HG02885 (cell line): Measurements from ENCODE around the gene TRAPPC2B.
"Not testable (repeated sequence)": the region's sequence is repeated elsewhere in the genome, so short reads cannot be mapped to it uniquely, and the experiment has no call there.

Experiments
- ATAC-seq: cut with Tn5 transposase; IDR thresholded peaks from one replicate; pipeline ENCODE4 v1.9.1; 2021; ENCODE audit warnings: mild to moderate bottlenecking; ENCODE audit not compliant: unreplicated experiment, poor library complexity

TRAPPC2B gene

DNA sequence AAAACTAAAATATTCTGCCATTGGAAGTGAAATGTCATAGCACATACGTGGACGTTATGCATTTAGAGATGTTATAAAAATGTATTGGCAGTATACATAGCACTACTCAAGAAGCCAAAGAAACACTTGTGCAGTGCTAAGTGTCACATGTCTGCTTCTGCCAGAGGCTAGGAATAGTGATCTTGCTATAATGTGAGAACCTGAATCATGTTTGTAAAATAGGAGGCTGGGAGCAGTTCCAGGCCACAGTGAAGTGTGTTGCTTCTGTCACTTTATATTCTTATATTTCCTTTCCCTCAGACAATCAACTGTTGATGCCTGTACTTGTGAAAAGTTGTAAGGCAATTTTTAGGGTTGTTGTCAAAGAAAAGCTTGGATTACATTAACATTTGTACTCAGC lies 3.4 kb downstream of the TRAPPC2B start:
- no peak for ATAC-seq

DNA sequence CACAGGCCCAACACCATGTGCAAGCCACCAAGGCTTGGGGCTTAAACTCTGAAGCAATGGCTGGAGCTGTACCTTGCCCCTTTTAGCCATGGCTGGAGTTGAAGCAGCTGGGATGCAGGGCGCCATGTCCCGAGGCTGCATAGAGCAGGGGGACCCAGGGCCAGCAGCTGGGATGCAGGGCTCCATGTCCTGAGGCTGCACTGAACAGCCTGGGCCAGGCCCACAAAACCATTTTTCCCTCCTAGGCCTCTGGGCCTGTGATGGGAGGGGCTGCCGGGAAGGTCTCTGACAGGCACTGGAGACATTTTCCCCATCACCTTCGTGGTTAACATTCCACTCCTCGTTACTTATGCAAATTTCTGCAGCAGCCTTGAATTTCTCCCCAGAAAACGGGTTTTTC lies 10.8 kb downstream of the TRAPPC2B start:
- no peak for ATAC-seq

DNA sequence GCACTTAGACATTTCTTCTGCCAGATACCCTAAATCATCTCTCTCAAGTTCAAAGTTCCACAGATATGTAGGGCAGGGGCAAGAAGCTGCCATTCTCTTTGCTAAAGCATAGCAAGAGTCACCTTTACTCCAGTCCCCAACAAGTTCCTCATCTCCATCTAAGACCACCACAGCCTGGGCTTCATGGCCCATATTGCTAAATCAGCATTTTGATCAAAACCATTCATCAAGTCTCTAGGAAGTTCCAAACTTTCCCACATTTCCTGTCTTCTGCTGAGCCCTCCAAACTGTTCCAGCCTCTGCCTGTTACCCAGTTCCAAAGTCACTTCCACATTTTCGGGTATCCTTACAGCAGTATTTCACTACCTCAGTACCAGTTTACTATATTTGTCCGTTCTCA lies 11.3 kb downstream of the TRAPPC2B start:
- not testable (repeated sequence) for ATAC-seq

DNA sequence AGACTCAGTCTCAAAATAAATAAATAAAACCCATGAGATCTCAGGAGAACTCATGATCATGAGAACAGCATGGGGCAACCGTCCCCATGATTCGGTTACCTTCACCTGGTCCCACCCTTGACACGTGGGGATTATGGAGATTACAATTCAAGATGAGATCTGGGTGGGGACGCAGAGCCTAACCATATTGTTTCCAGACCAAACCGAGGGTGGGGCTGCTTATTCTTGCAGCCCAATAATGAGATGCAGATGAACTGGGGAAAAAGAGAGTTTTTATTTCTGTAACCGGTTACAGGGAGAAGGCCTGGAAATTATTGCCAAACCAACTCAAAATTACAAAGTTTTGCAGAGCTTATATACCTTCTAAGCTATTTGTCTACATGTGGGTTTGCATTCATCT lies 12.8 kb downstream of the TRAPPC2B start:
- no peak for ATAC-seq

DNA sequence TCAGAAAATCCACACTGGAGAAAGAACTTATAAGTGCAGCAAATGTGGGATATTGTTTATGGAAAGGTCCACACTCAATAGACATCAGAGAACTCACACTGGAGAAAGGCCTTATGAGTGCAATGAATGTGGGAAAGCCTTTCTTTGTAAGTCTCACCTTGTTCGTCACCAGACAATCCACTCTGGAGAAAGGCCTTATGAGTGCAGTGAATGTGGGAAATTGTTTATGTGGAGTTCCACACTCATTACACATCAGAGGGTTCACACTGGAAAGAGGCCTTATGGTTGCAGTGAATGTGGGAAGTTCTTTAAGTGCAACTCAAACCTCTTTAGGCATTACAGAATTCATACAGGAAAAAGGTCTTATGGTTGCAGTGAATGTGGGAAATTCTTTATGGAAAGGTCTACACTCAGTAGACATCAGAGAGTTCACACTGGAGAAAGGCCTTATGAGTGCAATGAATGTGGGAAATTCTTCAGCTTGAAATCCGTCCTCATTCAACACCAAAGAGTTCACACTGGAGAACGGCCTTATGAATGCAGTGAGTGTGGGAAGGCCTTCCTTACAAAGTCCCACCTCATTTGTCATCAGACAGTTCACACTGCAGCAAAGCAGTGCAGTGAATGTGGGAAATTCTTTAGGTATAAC lies 14.3 kb downstream of the TRAPPC2B start:
- ATAC-seq: no peak

DNA sequence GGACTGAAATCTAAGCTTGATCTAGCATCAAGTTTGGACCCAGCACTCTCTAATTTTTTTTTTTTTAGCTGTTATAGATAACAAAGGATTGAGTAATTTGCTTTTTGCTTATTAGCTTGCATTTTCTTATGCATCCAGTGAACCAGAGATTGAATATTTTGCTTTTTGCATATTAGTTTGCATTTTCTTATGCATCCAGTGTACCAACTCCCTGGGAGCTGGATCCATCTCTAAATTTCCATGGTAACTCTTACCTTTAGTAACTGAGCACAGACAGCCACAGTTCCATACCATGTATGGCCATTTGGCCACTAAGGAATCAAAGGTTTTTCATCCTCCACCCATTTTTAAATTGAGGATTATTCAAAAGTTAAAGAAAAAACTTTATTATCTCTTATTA lies 17.6 kb downstream of the TRAPPC2B start:
- ATAC-seq: no peak

DNA sequence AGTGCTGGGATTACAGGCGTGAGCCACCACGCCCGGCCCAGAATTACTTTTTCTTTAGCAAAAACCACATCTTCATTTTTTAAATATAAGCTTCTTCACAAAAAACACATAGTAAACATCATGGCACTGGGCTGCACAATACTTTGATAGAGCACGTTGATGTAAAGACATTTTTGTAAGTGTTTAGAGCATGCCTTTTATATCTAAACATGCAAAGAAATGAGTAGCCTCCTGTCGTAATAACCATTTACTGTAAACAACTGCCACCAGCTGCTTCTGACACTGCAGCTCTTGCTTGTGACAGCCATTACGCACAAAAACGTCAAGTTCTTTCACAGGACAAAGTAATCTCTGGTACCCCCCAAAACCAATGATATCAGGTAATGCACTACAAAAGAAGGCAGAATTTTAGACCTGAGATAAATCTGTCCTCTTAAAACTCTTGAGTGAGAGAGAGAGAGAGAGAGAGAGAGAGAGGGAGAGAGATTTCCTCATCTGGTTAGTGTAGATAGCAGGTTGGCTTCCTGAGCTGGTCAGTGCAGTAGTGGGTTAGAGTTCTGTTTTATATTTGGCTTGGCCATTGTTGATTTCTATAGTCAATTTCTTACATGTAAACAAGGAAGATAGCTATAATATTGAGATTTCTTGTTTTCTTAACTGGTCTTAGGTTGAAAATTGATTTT lies 19.6 kb downstream of the TRAPPC2B start:
- no peak for ATAC-seq

DNA sequence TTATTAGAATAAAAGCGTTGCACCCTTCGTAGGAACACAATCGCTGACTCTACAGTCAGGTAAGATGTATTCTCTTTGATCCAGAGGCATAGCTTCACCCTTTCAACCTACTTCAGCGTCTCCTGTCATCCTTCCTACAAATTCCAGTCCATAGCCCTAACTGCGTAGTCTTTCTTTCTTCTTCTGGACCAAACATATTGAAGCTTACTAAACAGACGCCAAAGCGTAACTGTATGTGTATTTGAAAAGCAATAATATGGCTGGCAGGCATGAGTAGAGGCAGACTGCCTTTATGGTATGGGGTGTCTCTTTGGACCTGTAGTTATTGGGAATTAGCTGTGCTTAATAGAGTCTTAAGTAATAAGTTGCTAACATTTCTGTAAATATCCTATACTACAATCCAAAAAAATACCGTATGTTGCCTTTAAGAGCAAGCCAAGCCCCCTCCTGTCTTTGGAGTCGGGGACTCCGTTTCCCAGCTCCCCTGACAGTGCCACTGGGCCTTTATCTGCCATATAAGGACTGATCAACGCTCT lies 25.9 kb downstream of the TRAPPC2B start:
- no peak for ATAC-seq

DNA sequence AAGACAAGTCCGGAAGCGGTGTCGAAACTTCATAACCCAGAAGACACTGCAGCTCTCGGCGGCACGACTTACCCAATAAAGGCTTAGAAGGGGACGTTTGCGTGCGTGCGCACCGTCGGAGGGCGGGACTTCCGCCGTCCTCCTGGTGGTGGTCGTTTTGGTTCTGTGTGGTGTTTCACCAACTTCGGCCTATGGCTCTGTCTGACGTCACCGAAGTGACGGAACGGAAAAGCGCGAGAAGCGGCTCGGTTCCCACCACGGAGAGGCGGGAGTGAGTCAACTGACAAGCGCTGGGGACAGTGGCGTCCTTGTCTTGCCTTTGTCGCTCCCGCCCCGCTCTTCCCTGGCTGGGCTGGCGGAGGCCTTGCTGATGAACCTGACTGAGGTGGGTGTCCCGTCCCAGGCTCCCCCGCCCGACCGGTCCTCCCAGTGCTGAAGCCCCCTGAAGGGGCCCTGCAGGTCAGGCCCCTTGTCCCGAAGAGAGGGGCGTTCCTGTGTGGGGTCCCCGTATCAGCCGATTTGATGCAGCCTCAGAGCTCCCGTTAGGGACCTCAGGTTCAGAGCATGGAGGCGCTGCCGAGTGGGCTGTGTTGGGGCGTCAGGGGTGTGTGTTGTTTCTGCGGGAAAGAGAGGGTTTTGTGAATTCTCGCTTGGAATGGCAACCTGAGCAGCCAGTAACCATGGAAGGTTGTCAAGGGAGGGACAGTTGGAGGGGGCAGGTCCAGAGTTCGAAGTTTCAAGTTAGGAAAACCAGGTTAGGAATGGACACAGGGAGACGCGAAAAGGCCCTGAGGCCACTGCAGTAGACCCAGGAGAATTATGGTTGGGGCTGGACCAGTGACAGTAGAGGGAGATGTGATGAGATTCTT lies 26.6 kb downstream of the TRAPPC2B start, which contains the start of gene ZNF548:
Gene ZNF548 (plus strand): TSS at position 125 of the 869 bp plus-strand sequence. CDS start 246 bp downstream, at position 371.
- peak; percentile 99 for ATAC-seq

DNA sequence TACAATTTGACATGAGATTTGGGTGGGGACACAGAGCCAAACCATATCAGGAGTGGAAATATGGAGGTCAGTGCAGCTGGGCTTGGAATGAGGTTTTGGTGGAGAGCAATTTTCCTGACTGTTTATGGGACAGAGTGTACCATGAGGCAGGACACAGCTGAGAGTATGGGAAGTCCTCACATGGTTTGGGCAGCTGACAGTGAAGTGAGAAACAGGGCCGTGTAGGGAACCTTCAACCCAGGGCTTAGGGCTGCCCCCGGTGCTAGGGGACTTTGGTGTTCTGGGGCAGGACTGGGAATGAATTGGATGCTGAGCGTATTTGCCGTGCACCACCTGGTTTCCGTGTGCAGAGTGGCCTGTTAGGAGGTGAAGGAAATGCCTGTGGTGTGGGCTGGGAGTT lies 32.4 kb downstream of the TRAPPC2B start:
- ATAC-seq: no peak

DNA sequence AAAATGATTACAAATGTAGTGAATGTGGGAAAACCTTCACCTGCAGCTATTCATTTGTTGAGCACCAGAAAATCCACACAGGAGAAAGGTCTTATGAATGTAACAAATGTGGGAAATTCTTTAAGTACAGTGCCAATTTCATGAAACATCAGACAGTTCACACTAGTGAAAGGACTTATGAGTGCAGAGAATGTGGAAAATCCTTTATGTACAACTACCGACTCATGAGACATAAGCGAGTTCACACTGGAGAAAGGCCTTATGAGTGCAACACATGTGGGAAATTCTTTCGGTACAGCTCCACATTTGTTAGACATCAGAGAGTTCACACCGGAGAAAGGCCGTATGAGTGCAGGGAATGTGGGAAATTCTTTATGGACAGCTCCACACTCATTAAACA lies 35.5 kb downstream of the TRAPPC2B start:
- ATAC-seq: no peak

DNA sequence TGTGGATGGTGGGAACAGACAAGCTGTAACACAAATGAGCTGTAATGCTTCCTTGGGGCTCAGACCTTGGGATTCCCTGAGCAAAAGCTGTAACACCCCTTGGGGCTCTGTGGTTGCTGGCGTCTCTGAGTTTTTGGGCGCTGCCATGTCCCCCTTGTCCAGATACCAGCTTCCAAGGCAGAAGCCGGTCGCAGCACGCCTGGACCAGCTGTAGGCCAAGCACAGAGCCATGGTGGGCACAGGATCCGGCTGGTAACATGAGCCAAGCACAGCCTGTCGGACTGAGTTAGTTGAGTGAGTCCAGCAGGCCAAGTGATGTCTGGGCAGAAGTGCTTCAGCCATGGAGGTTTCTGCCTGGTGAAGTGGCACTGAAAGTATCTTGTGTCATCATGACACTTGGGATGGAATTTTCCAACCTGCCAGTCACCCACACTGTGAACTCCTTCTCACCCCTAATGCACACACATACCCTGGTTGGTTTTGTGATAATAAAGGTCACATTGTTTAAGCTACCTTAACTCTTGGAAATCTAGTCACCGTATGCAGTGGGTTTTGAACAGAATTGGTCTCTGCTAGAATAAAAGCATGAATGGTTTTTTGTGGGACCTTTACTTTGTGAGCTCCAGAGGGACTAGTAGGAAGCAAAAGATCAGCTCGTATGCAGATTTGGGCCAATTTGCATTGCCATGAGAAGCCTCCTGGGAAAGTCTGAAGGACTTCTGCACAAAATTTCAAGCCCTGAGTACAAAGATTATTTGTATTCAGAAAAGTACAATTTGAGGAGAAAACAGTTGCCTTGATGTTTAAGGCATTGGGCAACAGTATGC lies 40.6 kb downstream of the TRAPPC2B start:
- ATAC-seq: no peak

DNA sequence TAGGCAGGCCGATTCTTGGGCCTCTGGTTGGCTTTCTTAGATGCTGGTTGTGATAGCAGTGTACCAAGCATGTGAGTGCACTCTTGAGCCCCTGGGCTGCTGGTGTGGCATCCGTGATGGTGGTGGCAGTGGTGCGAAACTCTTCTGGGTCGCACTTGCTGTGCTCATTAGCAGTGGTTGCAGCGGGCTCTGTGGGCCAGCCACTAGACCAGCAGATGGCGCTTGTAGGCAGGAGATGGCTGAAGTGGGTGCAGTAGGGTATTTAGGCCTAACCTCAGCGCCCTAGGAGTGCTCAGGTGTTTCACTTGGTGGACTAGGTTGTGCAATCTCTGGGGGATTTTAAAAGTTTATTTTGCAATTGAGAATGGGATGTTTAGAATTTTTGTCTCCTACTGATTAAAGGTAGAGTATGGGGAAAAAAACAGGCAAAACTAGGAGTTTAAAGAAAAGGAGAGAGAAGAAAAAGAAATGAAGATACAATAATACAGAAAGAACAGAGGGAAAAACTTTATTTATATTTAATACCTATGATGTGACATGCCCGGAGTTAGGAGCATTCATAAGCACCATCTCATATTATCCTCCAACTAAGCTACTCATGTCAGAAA lies 43.3 kb downstream of the TRAPPC2B start:
- ATAC-seq: no peak

DNA sequence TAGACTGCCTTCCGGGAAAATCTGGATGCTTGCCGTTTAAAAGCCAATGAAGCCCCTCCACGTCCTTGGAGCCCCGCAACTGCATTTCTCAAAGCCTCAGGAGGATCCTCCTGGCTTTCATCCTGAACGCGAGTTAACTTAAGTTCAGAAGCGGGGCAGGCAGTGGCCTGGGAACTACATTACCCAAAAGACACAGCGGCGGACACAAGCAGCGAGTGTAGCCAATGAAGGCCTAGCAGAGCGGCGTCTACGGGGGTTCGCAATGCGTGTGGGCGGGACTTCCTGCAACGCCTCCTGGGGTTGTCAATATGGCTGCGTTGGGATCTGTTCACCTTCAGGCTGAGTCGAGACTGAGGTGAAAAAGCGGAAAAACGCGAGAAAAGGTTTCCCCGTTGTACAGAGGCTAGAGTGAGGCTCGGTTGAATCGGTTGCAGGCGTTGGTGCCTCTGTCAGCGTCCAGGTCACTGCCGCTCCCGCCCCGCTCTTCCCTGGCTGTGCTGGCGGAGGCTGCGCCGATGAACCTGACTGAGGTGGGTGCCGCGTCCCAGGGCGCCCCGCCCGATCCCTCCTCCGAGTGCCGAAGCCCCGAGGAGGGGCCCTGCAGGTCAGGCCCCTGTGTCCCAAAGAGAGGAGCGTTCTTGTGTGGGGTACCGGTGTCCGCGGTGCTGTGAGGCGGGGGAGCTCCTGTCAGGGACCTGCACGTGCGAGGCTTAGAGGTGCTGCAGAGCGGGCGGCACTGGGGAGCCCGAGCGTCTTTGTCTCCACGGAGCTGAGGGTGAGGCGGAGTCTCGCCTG lies 47.7 kb downstream of the TRAPPC2B start, which contains the start of gene ZNF17:
Gene ZNF17 (plus strand): TSS at position 285 of the 795 bp plus-strand sequence. CDS start 2,455 bp downstream, outside the sequence.
- peak; percentile 100 for ATAC-seq
